Islet of Langerhans (tissue), 1 donor: ENCODE data around the gene TESK2.

ENCODE experiments used
- FAIRE-seq: peaks from one replicate; lab custom pipeline; 2011; peaks lifted over from hg19 to GRCh38; lab: Jason Lieb, UNC

The TESK2 gene

DNA sequence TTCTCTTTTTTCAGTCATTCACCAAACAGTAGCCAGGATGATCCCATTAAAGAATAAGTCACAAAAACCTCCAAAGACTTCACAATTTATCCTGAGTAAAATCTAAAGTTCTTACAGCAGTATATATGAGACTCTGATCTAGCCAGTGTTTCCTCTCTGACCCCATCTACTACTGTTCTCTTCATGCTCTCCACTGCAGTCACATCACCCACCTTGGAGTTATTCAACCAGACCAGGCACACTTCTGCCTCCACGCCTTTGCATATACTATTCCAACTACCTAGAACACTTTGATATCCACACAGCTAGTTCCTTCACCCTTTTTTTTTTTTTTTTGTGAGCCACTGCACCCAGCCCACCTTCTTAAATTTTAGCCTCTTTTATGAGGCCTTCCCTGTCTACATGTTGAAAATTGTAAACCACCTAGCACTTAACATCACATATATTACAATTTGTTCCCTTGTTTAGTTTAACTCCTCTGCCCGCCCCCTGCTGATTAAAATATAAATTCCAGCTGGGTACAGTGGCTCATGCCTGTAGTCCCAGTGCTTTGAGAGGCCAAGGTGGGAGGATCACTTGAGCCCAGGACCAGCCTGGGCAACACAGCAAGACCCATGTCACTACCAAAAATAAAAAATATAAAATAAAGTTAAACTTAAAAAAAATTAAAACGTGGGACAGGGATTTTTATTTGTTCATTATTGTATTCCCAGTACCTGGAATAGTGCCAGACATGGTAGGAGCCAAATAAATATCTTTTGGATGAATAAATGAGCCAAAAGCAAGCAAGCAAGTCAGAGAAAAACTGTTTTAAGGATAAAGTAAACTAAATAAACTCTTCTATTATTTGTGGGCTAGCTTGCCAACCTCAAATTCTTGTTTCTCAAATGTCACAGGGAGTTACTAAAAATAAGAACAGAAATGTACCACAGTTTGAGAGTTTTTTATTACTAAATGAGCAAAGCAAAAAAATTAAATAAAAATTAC, 115.6 kb downstream of the TESK2 start:
- FAIRE-seq: no peak

DNA sequence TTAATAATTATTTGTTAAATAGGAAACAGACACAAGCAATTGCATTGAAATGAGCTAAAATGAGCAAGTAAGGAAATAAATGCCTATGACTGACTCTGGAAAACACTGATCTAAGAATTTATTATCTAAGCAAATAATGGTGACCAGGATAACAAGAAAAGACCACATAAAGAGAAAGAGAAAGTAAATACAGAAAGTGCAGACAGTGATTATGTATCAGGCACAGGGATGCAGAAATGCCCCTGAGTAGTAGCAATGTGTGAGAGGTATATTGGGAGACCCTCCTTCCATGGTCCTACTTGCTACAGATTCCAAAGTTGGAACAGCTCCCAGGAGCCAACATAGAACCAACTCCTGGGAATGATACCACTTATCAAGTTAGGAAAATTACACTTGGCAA, 117.4 kb downstream of the TESK2 start:
- FAIRE-seq: no peak

DNA sequence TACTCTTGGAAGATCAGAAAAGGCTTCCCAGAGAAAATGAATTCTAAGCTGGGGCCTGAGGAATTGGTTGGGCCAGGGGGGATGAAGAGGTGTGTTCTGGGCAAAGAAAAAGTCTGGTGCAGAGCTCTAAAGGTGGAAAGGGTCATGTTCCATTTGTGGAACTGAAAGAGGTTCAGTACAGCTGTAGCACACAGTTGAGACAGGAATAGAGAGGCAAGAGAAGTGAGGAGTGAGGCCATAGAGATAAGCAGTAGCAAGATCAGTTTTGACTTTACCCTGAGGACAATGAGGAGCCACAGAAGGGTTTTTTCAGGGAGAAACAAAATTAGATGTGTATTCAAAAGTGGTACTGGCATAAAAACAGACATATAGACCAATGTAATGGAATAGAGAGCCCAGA, 120.4 kb downstream of the TESK2 start:
- FAIRE-seq: no peak

DNA sequence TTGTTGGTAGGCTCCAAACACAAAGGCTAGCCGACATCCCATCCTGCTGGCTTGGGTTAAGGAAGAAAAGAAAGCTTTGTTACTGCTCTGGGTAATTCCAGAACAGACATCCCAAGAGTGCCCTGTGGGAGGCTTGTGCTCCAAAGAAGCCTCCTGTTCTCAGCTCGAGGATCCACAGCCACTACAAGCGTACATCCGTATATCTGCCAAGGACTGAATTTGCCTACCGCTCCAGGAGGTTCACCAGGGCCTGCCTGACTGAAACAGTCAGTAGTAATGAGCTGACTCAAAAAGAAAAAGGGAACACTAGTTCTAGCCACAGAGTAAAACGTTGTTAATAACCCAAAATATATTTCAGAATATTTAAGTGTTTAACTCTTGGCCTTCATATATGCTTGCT, 125.9 kb downstream of the TESK2 start:
- FAIRE-seq: no peak

DNA sequence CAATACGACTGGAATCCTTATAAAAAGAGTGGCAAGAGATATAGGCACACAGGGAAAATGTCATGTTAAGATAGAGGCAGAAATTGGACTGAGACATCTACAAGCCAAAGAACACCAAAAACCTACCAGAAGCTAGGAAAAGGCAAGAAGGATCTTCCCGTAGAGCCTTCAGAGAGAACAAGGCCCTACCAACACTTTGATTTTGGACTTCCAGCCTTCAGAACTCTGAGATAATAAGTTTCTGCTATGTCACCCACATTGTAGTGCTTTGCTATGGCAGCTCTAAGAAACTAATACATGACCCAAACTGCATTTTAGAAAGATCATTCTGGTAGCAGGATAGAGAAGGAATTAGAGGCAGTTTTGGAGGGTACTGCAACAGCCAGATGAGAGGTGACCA, 126.7 kb downstream of the TESK2 start:
- FAIRE-seq: no peak

DNA sequence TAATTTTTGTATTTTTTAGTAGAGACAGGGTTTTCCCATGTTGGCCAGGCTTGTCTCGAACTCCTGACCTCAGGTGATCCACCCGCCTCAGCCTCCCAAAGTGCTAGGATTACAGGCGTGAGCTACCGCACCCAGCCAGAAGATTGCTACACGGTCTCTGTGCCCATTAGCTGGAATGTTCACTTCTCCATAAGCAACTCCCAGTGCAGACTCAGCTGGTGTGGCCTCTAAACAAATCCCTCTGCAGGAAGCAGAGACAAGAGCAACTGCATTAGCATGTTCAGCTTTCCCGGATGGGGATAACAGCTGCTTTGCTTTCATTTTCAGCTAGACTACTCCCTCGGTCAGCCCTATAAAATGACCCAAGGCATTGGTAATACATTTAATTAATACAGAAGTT, 130.0 kb downstream of the TESK2 start:
- FAIRE-seq: peak; percentile 94

DNA sequence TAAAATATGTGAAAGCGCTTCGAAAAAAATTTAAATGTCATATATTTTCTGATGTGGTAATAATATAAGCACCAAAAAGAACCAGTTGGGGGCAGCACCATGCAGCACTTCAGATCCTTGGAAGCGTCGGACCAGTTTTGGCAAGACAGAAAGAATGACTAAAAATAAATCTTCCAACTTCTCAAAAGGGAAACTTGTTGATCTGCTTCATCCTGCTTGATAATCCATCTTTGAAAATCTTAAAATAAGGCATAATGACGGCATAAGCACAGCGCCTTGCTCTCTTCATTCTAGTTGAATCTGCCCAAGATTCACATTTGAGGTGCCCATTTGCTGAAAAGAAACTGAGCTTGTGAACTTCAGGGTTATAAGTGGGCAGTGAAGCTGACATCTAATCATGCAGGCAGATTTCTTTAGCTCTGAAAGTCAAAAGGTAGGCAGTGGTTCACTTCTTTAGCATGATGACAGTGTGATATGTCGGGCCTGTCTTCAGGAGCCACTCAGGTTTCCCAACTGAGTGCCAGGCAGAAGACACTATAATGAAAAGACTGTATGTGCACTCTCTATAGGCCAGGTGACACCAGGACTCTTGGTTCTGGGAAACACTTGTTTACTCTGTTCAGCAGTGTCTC, 131.0 kb downstream of the TESK2 start:
- peak; percentile 78 for FAIRE-seq

DNA sequence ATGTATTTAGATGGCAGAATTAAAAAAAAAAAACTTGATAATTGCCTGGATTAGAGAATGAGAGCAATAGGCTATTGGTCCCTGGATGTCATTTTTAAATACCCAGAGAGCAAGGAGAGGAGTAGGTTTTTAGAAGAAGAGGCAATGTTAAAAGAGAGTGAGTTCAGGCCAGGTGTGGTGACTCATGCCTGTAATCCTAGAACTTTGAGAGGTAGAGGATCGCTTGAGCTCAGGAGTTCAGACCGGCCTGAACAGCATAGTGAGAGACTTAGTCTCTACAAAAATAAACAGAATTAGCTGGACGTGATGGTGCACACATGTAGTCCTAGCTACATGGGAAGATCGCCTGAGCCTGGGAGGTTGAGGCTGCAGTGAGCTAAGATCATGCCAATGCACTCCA, 134.8 kb downstream of the TESK2 start:
- FAIRE-seq: no peak

DNA sequence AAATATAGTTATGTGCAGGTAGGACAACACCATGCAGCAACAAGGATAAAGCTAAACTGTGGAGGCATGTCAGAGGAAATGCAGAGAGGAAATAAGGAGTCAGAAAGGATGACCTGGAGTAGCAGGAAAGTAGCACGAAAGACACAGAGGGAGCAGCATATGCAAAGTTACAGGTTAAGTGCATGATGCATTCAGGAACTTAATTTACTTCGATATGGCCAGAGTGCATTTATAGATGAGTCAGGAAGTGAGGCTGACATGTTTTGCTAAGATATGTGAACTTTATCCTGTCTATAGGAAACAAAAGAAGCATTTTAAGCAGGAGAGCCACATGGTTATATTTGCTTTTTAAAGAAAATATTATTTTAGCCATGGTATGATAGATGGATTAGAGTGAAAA, 135.3 kb downstream of the TESK2 start:
- no peak for FAIRE-seq

DNA sequence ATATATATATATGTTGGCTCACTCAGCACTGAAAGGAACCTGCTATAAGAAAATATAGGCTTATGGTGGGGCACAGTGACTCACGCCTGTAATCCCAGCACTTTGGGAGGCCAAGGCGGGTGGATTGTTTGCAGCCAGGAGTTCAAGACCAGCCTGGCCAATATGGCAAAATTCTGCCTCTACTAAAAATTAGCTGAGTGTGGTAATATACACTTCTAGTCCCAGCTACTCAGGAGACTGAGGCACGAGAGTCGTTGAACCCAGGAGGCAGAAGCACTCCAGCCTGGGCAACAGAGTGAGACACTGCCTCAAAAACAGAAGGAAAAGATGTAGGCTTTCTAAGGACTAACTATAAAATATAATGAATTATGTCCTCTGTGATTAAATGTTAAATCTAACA, 136.1 kb downstream of the TESK2 start:
- no peak for FAIRE-seq

DNA sequence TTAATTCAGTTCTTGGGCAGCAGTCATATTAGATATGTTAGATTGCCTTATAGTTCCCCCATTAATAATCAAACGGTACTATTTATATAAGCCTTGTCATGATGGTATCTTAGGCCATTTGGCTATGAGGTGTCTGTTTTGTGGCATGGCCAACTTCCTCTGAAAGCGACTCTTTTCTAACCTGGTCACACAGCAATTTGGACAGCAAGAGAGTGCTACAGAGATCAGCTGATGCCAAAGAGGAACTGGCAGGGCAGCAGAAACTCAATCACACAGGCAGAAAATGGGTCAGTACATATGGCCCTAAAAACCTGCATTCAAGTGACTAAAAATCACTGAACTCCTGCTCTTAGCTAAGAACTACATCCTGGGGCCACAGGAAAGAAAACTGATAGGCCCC, 137.3 kb downstream of the TESK2 start:
- no peak for FAIRE-seq

DNA sequence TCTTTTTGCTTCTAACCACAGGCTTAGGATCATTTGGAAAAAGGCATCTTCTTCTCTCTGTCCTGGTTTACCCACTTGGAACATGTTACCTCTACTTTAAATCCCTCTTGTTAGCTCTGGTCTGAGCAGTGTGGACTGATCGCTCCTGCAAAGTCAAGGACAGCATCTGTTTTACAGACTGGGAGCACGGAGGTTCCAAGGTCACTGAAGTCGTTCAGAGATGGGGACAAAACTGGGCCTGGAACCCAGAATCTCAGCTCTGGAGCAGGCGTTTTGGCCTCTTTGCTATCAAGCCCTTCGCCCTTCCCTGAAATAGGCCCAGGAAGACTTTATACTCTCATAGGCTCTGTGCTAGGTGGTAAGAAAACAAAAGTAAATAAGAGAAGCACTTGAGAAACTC, 139.5 kb downstream of the TESK2 start:
- no peak for FAIRE-seq

DNA sequence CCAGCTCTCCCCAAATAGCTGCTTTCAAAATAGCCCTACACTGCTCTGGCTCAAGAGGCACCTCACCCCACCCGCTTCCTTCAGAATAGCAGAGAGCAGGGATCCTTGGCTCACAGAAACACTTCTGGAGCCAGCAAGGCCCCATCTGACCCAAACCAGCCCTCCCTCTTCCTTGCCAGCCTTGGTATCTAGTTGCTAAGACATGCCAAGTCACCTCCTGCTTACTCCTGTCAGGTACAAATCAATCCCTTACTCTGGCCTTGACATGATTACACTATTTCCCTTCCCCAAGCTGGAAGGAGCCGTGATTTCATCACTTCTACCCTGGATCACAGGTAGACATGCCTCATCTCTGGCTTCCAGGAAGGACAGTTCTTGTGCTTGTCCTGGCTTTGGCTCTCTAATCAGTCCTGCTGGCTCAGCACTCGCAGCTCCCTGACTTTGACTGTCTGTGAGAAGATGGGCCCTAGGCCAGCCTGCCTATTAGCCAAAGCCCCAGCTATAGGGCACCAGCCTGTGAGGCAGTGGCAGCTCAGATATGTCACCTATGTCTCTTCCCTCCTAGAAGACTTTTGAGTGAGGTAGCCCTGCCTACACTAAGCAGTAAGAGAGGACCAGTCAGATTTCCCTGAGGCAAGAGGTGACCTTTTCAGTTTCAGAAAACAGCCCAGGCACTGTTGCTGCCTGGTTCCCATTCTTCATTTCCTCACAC, 141.8 kb downstream of the TESK2 start:
- FAIRE-seq: no peak

DNA sequence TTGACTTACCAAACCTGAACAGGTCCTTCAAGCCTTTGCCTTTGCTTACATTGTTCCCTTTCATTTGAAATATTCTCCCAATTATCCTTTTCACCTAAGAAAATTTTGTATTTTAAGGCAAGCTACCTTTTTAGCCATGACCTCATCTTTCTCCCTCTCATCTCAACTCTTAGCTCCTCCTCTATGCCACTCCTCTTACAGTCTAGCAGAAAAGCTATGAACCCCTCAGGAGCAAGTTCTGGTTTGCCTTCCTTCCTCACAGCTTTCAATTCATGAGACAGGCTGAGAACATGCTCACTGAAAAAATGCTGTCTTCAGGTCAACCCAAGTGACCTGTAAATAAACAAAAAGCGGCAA, 142.4 kb downstream of the TESK2 start:
- FAIRE-seq: no peak

DNA sequence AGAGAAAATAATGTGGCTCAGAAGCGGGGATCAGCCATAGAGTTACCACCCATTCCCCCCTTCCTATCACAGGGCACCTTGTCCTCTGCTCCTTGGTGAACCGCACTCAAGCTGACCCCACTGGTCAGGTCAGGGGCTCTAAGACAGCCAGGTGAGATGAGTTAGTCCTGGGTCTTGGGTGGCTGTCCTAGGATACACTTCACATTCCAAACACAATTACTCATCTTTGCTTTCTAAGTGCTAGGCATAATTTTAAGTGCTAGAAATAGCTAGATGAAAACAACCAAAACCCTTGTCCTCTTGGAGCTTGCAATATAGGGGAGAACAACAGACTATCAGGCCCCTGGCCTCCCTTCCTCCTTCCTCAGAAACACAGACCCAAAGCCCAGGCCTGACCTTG, 142.9 kb downstream of the TESK2 start:
- no peak for FAIRE-seq

DNA sequence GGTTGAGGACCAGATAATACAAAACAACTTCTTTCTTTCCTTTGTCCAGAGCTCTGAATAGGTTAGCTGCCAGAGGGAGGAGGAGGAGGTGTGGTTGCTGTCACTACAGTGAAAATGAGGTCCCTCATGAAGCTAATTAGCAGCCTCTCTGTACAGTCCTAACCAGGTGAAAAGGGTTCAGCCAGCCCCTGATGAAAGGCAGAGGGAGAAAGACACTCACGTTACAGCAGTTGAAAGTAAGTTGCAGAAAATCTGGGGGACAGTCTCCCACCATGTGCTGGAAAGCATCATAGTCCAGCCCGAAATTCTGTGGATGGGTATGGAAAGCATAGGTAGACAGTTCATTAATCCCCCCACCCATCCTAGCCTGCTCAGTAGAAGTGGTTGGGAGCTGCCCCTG, 144.5 kb downstream of the TESK2 start:
- no peak for FAIRE-seq

DNA sequence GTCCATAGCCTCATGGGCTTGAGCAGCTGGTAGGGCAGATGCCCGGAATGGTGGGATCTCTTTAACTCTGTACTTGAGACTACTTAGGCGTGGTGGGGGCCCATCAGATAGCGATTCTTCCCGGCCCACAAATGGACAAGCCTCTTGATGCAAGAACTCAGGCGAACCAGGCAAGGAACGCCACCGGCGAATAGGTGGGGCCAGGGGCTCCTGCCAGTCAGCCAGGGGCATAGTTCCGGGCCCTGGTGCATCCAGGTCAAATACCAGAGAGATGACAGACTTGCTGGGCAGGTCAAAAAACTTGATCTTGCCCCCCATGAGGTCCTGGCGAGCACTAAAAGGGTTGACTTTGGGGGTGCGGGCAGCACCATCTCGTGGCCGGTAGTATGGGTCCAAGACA, 145.9 kb downstream of the TESK2 start:
- no peak for FAIRE-seq

DNA sequence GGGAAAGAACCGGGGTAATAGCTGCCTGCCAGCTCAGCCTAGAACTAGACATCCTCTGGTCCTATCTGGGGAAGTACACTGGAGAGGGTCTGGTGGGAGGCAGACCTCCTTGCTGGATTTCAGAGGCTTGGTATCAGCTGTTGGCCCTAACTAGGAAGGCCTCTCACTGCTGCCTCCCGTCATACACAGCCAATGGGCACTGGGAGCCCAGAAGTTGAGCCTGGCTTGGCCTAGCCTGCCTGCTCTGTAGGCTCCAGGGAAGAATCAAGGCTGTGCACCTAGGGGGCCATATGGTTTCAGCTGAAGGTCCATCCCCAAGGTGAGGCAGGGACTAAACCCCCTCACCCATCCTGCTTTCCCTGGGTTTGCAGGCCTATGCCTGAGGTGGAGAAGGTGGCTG, 146.5 kb downstream of the TESK2 start:
- FAIRE-seq: no peak

DNA sequence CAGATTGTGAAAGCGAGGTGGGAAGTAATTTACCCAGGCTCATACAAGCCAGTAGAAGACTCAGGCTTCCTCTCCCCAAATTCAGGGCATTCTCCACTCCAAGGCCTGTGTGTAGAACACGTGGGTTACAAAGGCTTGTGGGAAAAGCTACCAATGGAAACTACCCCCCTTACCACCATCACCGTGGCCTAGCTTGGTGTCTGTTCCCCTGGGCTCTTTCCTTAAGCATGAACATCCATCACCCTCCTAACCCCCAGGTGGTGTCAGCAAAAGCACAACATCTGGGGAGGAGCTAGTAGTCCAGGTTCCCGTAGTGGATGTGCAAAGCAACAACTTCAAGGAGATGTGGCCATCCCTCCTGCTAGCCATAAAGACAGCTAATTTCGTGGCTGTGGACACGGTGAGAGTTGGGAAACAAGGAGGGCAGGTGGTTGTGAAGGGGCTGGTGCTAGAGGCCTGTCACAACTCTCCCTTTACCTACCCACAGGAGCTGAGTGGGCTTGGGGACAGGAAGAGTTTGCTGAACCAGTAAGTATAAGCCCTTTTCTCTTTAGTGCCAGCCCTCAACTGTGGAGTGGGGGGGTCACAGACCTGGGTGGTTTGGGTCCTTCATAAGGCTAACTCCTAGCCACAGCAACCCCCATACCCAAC, 150.0 kb downstream of the TESK2 start:
- FAIRE-seq: no peak

DNA sequence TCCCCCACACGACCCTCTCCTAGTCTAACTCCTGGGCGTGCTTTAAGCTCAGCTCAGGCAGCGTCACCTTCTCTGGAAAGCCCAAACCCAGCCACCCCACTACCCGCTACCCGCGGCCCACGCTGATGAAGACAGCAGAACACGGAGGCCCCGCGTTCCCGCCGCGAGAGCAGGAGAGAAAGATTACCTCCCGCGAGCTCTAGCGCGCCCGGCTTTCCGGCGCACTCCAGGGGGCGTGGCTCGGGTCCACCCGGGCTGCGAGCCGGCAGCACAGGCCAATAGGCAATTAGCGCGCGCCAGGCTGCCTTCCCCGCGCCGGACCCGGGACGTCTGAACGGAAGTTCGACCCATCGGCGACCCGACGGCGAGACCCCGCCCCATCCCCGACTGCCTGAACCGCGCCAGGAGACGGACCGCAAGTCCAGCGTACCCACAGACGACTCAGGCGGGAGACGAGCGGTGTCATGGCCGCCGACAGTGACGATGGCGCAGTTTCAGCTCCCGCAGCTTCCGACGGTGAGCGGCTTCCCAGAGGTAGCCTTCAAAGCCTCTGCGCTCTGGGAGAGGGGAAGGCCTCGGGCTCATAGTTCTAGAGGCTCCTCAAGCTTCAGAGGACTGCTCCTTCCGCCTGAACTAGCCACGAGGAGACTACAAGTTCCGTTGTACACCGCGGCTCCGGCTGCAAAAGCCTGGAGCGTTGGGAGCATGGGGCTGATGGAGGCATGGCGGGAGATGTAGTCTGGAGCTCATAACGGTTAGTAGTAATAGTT, 151.0 kb downstream of the TESK2 start, which contains the start of the genes MUTYH and TOE1:
MUTYH (minus strand) TSS at position 652 of the 770 bp plus-strand sequence. CDS start 5,935 bp downstream, outside the sequence.
TOE1 (plus strand) TSS at position 382 of the 770 bp plus-strand sequence; CDS start at position 465, 83 bp downstream.
- peak; percentile 72 for FAIRE-seq

DNA sequence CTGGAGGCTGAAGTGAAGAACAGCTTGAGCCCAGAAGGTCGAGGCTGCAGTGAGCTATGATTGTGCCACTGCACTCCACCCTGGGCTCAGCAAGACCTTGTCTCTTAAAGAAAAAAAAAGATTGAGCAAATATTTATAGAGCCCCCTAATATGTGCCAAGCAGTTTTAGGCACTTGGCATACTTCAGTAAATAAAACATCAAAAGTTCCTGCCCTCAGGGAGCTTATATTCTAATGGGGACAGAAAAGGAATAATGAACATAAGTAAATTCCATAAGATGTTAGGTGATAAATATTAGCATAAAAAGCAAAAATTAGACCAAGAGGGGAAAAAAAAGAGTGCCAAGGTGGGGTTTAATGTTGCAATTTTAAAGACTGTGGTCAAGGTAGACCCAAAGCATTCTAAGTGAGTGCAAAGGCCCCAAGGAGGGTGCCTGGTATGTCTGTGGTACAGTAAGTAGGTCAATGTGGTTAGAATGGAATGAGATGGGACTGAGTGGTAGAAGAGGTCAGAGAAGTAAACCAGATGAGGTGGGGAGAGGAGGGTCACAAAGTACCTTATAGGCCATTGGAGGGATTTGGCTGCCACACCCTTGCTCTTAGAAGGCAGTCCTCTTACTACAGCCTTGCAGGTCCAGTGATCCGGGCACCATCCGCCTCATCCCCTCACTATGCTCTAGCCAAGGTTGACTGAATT, 153.2 kb downstream of the TESK2 start:
- FAIRE-seq: no peak
